MG63 (cell line): ENCODE results near the gene FOXJ1. TPM values are rescaled to one million over a fixed set of nuclear protein-coding genes. Genes with fewer than 3 reads are reported as not detected.

Experiments used
- DNase-seq: peaks from one replicate; pipeline ENCODE4 v3.0.0-alpha.2; 2020
- H3K27me3 ChIP-seq: fragments of 250-450 bp; sonication (Bioruptor Pico); 2 replicates; pipeline ENCODE4 v1.5.1; 2020; ENCODE audit warnings: mild to moderate bottlenecking, moderate library complexity
- H3K36me3 ChIP-seq: fragments of 250-450 bp; sonication (Bioruptor Pico); 2 replicates; pipeline ENCODE4 v1.5.1; 2020; ENCODE audit warnings: mild to moderate bottlenecking, moderate library complexity
- H3K4me3 ChIP-seq: fragments of 250-450 bp; sonication (Bioruptor Pico); 2 replicates; pipeline ENCODE4 v1.5.1; 2020; ENCODE audit warnings: mild to moderate bottlenecking, moderate library complexity
- H3K9me3 ChIP-seq: fragments of 250-450 bp; sonication (Bioruptor Pico); 2 replicates; pipeline ENCODE4 v1.5.1; 2020; ENCODE audit warnings: mild to moderate bottlenecking, moderate library complexity
- total RNA-seq: library from RNA; depleted of rRNA; stranded (reverse); fragments of >200 nt; shearing (Covaris generic); gene quantifications from 2 replicates; pipeline ENCODE4 v1.2.3, GENCODE V29; 2014; ENCODE audit warnings: low replicate concordance

The FOXJ1 gene
- total RNA-seq, 1 experiment from 2014 or later: not detected

DNA sequence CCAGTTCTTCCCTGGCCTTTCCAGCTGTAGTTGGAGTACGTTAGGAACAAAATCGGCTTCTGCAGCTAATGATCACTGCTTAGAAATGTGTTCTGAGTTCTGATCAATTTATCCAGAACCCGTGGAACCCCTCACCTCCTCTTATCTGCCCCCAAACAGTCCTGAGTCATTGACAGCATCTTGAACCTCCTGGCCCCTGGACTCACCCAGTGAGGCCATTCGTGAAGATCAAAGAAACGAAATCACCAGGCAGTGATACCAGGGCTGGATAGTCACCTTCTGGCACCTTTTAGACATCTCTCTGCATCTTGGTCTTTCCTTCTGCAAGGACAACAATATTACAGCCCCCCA, 20.4 kb downstream of the FOXJ1 start:
- no peaks in the 10 kb centered on the region for H3K9me3 ChIP-seq

DNA sequence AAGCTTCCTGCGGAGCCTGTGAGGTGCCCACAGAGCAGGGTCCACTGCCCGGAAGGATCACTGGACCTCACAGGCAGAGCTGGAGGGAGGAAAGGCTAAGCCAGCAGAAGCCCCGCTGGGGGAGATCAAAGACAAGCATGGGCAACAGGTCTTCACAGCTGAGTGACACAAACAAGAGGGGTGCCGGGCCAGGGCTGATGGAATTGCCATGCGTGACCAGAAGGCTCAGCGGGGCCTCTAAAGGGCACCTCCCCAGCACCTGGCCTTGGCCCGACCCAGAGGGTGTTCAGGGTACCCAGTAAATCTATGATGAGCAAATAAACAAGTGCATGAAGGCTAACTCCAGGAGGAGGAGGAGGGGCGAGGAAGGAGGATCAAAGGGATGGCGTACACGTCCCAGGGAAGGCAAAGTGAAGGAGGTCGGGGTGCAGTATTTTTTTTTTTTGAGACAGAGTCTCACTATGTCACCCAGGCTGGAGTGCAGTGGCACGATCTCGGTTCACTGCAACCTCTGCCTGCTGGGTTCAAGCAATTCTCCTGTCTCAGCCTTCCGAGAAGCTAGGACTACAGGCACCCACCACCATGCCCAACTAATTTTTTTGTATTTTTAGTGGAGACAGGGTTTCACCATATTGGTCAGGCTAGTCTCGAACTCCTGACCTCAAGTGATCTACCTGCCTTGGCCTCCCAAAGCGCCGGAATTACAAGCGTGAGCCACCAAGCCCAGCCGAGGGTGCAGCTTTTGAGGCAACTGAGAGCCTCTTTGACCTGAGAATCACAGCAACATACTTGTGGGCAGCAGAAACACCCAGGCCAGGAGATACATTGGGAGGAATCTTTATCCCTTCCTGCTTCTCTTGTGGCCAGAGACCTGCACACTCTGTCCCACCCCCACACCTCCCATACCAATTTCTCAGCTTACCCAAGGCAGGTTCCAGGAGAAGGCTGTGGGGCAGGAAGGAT, 21.4 kb downstream of the FOXJ1 start:
- no peak overlapping the region for H3K4me3 ChIP-seq
- H3K36me3 ChIP-seq: no peaks in the 10 kb centered on the region
- no peaks in the 10 kb centered on the region for H3K27me3 ChIP-seq
- no peak for DNase-seq
- no peaks in the 10 kb centered on the region for H3K9me3 ChIP-seq

More for the DNA sequence above, 20.4 kb downstream of the FOXJ1 start:
- DNase-seq: no peak
- no peaks in the 10 kb centered on the region for H3K36me3 ChIP-seq
- H3K4me3 ChIP-seq: no peak overlapping the region
- no peaks in the 10 kb centered on the region; the same call in 1 of the 2 replicates for H3K27me3 ChIP-seq

DNA sequence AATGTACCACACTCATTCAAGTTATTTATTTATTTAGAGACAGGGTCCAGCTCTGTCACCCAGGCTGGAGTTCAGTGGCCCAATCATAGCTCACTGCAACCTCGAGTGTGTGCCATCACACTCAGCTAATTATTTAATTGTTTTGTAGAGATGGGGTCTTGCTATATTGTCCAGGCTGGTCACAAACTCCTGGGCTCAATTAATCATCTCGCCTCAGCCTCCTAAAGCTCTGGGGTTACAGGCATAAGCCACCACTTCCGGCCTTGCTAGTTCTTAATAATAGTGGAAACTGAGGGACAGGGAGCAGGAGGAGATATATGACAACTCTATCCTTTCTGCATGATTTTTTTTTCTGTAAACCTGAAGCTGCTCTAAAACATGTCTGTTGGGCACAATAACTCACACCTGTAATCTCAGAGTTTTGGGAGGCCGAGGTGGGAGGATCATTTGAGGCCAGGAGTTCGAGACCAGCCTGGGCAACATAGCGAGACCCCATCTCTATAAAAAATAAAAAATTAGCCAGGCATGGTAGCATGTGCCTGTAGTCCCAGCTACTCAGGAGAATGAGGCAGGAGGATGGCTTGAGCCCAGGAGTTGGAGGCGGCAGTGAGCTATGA, 25.8 kb downstream of the FOXJ1 start:
- Histone ChIP-seq H3K36me3 (no peaks in the 10 kb centered on the region), H3K27me3 (no peaks in the 10 kb centered on the region; the same call in 1 of the 2 replicates), H3K4me3 (no peak overlapping the region), H3K9me3 (no peaks in the 10 kb centered on the region)
- no peak for DNase-seq

GRCh38 chr17:76111956-76112355, 29.1 kb downstream of the FOXJ1 start:
- DNase-seq: no peak
- no peak overlapping the region for H3K4me3 ChIP-seq
- no peaks in the 10 kb centered on the region for H3K9me3 ChIP-seq
- no peaks in the 10 kb centered on the region; the same call in 1 of the 2 replicates for H3K27me3 ChIP-seq
- H3K36me3 ChIP-seq: no peaks in the 10 kb centered on the region

DNA sequence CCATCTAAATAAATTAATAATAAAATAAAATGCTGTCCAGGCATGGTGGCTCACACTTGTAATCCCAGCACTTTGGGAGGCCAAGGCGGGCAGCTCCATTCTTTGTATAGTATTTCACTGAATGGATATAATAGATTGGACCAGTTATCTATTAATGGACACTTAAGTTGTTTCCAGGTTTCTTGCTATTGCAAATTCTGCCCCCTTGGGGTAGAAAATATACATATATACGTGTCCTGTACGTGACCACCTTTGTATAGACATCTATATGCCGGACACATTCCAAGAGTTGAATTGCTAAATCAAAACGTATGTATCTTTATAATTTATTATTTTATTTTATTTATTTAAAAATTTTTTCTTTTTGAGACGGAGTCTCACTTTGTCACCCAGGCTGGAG, 33.5 kb downstream of the FOXJ1 start:
- DNase-seq: no peak
- H3K36me3 ChIP-seq: no peaks in the 10 kb centered on the region; the same call in 1 of the 2 replicates
- H3K4me3 ChIP-seq: no peak overlapping the region
- H3K27me3 ChIP-seq: no peaks in the 10 kb centered on the region
- no peaks in the 10 kb centered on the region for H3K9me3 ChIP-seq

DNA sequence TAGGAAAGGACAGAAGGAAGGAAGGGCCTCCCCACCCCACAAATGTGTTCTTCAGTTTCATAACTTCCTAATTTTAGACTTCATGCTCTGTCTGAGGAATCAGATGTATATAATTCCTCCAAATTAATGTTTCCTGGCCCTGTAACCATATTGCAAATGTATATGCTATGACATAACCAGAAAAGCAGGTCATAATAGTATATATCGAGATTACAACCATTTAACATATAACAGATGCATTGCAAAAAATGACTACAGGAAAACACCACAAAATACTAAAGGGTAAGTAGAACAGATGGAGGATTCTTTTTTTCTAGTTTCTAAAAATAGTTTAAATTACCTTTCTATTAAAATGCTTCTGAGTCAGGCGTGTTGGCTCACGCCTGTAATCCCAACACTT, 34.3 kb downstream of the FOXJ1 start:
- no peaks in the 10 kb centered on the region for H3K27me3 ChIP-seq
- H3K36me3 ChIP-seq: peaks cover 6% of the 10 kb centered on the region
- no peaks in the 10 kb centered on the region for H3K9me3 ChIP-seq
- H3K4me3 ChIP-seq: no peak overlapping the region
- DNase-seq: no peak

DNA sequence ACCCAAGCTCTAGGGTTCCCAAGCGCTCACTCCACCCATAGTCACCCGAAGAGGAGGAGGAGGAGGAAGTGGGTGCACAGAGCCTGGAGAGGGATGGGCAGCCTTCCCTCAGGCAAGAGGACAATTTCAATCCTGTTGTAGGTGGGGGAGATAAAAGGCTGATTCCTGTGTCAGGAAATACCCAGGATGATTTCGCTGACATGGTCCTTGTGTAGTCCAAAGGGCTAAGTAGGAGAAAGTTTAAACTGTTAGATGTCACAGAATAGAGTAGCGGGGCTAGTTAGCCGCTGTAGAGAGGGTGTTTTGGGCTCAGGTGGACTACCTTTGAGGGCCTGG, 36.2 kb downstream of the FOXJ1 start:
- peaks cover 23% of the 10 kb centered on the region for H3K36me3 ChIP-seq
- no peak overlapping the region; the same call in 1 of the 2 replicates for H3K4me3 ChIP-seq
- no peaks in the 10 kb centered on the region for H3K27me3 ChIP-seq
- DNase-seq: no peak
- H3K9me3 ChIP-seq: no peaks in the 10 kb centered on the region

DNA sequence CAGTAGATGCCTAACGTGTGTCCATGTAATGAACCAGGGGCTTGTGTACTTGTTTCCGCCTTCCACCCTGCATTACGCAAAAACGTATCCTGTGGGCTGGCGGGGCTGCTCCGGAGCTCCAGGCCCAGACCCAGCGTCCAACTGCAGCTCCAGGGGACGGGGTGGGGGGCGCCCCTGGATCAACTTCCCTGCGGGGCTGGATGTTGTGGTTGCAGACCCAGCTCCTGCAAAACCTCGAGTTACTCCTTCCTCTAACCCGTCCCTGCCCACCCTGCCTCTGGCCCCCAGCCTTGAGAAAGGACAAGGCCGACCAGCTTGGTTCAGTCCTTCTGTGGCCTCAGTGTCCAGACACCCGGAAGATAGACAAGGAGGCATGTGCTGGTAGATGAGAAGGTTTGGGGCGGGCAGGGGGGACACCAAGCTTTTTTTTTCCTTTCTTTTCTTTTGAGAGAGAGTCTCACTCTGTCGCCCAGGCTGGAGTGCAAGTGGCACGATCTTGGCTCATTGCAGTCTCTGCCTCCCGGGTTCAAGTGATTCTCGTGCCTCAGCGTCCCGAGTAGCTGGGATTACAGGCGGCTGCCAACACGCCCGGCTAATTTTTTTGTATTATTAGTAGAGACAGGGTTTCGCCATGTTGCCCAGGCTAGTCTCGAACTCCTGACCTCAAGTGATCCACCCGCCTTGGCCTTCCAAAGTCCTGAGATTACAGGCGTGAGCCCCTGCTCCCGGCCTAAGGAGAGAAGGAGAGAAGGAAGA, 36.7 kb downstream of the FOXJ1 start:
- DNase-seq: no peak
- H3K36me3 ChIP-seq: peaks cover 28% of the 10 kb centered on the region
- no peaks in the 10 kb centered on the region for H3K9me3 ChIP-seq
- peak overlapping the region; percentile 92 for H3K4me3 ChIP-seq
- no peaks in the 10 kb centered on the region for H3K27me3 ChIP-seq

DNA sequence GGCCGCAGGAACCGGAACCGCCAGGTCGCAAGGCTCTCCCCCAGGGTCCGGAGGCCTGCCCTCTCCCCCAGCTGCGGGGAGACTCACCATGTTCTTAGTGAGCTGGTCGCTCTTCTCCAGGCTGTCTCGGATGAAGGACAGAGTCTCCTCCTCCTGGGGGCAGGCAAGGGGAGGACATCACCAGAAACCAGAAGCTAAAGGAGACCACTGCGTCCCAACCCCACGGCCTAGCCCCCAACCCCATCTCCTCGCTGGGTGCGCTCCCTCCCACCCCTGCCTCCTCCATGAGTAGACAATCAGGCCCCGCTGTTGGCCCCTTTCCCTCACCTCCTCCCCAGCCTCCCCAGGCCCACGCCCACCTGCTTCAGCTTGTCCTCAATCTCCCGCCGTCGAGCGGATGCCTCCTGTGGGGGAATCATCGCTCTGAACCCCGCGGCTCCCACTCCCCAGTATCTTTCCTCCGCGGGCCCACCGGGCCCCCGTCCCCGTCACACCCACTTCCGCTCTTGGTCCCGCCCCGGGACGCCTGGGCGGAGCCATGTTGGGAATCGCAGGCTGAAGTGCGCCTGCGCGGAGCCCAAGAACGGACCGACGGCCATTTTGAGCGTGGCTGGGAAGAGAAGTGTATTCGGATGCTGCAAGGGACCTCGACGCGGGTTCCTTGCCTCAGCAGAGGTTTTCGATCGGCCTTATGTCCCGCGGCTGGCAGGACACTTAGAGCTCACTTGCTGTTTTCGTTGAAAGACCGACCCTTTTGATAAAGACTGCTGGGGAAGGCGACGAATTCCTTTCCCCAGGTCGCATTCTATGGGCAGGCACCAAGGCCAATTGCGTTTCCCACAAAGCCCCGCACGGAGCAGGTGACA, 37.5 kb downstream of the FOXJ1 start, which contains the start of gene EXOC7:
TSS of gene EXOC7 (minus strand) at position 514 of the 866 bp plus-strand sequence. CDS start at position 419, 95 bp downstream.
- peak; percentile 87 for DNase-seq

GRCh38 chr17:76102944-76103273, 38.1 kb downstream of the FOXJ1 start:
- Histone ChIP-seq H3K9me3 (no peaks in the 10 kb centered on the region), H3K4me3 (peak overlapping the region; percentile 92), H3K27me3 (no peaks in the 10 kb centered on the region), H3K36me3 (peaks cover 38% of the 10 kb centered on the region)
- DNase-seq: no peak

More for the DNA sequence above, 37.5 kb downstream of the FOXJ1 start, which contains the start of gene EXOC7:
- no peaks in the 10 kb centered on the region for H3K27me3 ChIP-seq
- no peaks in the 10 kb centered on the region for H3K9me3 ChIP-seq
- peak within 1 kb of the TSS; percentile 92 for H3K4me3 ChIP-seq
- H3K36me3 ChIP-seq: peaks cover 34% of the 10 kb centered on the region

DNA sequence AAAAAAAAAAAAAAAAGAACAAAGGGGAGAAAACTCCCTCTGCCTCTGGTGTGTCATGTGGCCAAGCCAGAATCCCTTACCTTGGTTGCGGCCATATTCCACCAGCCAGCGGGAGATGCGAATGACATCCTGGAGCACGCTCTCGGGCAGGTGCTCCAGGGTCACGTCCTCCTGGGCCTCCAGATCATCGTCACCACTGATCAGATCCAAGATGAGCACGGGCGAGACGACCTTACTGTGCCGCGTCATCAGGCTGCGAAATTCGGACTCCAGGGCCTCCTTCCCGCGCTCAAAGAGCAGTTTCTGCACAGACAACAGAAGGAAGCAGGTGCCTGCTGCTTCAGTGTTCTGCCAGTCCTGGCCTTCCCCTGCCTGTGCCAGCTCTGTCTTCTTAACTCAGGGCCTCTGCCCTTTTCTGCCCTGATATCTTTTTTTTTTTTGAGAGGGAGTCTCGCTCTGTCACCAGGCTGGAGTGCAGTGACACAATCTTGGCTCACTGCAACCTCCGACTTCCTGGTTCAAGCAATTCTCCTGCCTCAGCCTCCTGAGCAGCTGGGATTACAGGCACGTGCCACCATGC, 43.2 kb downstream of the FOXJ1 start:
- H3K4me3 ChIP-seq: no peak overlapping the region
- H3K36me3 ChIP-seq: peaks cover 72% of the 10 kb centered on the region
- DNase-seq: no peak

DNA sequence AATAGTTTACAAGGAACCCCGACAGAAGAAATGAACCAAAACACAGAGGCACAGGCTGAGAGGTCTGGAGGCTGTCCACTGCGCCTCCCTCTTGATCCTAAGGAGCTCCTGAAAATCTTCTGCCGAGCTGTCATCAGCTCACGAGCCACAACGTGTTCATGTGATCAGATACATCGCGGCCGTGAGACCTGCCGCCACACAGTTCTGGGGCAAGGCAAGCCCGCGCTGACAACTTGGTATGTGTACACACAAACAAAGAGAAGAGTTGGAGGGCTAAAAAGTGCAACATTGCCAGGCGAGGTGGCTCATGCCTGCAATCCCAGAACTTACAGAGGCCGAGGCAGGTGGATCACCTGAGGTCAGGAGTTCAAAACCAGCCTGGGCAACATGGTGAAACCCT, 45.1 kb downstream of the FOXJ1 start:
- Histone ChIP-seq H3K9me3 (no peaks in the 10 kb centered on the region), H3K4me3 (no peak overlapping the region), H3K27me3 (no peaks in the 10 kb centered on the region), H3K36me3 (peaks cover 67% of the 10 kb centered on the region)
- no peak for DNase-seq

More for the DNA sequence above, 43.2 kb downstream of the FOXJ1 start:
- Histone ChIP-seq H3K9me3 (no peaks in the 10 kb centered on the region), H3K27me3 (no peaks in the 10 kb centered on the region)

DNA sequence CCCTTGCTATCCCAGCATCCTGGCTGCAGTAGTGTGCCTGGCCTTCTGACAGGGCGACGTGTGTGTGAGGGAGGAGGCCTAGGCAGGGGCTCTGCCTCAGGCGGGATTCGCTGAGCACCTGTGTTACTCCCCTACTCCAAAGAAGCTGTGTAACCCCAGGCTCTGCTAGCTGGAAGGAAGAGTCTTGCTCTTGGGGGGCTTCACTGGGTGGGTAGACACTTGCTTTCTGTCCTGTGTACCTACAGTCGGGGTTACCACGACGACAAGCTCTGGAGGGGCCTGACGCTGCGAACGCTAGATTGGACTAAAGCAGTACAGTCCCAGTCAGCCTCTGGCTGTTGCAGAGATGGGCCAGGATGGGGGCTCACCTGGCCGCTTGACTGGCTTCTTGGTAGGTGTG, 47.0 kb downstream of the FOXJ1 start:
- no peaks in the 10 kb centered on the region for H3K27me3 ChIP-seq
- peaks cover 69% of the 10 kb centered on the region for H3K36me3 ChIP-seq
- no peak overlapping the region for H3K4me3 ChIP-seq
- H3K9me3 ChIP-seq: no peaks in the 10 kb centered on the region
- DNase-seq: no peak

- H3K36me3 ChIP-seq: peaks cover 74% of the 10 kb centered on the region
- DNase-seq: no peak
Measured at GRCh38 chr17:76092526-76093413, 48.3 kb downstream of the FOXJ1 start.

More at GRCh38 chr17:76092526-76093413, 48.3 kb downstream of the FOXJ1 start:
- no peaks in the 10 kb centered on the region for H3K27me3 ChIP-seq
- H3K9me3 ChIP-seq: no peaks in the 10 kb centered on the region
- H3K4me3 ChIP-seq: no peak overlapping the region
